K562 (cell line): Measurements from ENCODE around the gene UGT1A5.

ENCODE experiments used
- CREB1 ChIP-seq, 2 experiments: sonication (generic) in 1 of 2; formaldehyde crosslinking in 1 of 2; IDR thresholded peaks; 2 replicates each; pipeline versions ENCODE4 v1.6.1 to v1.8.0; 2012 to 2022; ENCODE audit warnings: inconsistent platforms in 1 of 2, mild to moderate bottlenecking in 1 of 2, missing genetic modification reagents in 1 of 2, moderate library complexity in 1 of 2
- MYNN ChIP-seq, 2 experiments: sonication (generic); formaldehyde crosslinking in 1 of 2; IDR thresholded peaks; 2 replicates each; pipeline versions ENCODE4 v1.5.0 to v1.6.1; 2016 to 2020; ENCODE audit warnings: antibody characterized with exemption in 1 of 2, missing genetic modification reagents in 1 of 2
- NFRKB ChIP-seq: fragments of 450-650 bp; IDR thresholded peaks from 2 replicates; pipeline ENCODE4 v1.6.1; 2016; ENCODE audit warnings: low read depth
- NRF1 ChIP-seq, 2 experiments: fragments of 450-650 bp; IDR thresholded peaks in 1 of 2; conservative IDR thresholded peaks in 1 of 2; 2 replicates each; pipeline ENCODE4 v1.6.1; 2014; ENCODE audit warnings: mild to moderate bottlenecking in 2 of 2
- SREBF1 ChIP-seq: fragments of 150-350 bp; IDR thresholded peaks from 2 replicates; pipeline ENCODE4 v1.6.1; 2014; ENCODE audit warnings: antibody characterized with exemption, low read depth, low read length, borderline replicate concordance
- ZNF253 ChIP-seq: fragments of 250-450 bp; sonication (Bioruptor Pico); conservative IDR thresholded peaks from 2 replicates; pipeline ENCODE4 v1.6.1; 2021; ENCODE audit warnings: mild to moderate bottlenecking
- TF ChIP-seq, protein P1 (sequence below), 2 experiments: fragments of 450-650 bp; formaldehyde crosslinking in 1 of 2; IDR thresholded peaks; 2 replicates each; pipeline versions ENCODE4 v1.4.0 to v1.6.1; 2014 to 2020; ENCODE audit warnings: mild to moderate bottlenecking in 2 of 2, borderline replicate concordance in 1 of 2, low read depth in 1 of 2
- TF ChIP-seq, protein P2 (sequence below): IDR thresholded peaks from 2 replicates; pipeline ENCODE4 v1.6.1; 2014; ENCODE audit warnings: antibody characterized with exemption
- TF ChIP-seq, protein P3 (sequence below): fragments of 250-450 bp; sonication (Bioruptor Pico); IDR thresholded peaks from 2 replicates; pipeline ENCODE4 v1.8.0; 2021; ENCODE audit warnings: borderline replicate concordance, mild to moderate bottlenecking, moderate library complexity; ENCODE audit not compliant: poor library complexity, severe bottlenecking
- TF ChIP-seq, protein P4 (sequence below): sonication (generic); formaldehyde crosslinking; IDR thresholded peaks from 2 replicates; pipeline ENCODE4 v1.9.0; 2022; ENCODE audit warnings: mild to moderate bottlenecking, missing genetic modification reagents

DNA sequence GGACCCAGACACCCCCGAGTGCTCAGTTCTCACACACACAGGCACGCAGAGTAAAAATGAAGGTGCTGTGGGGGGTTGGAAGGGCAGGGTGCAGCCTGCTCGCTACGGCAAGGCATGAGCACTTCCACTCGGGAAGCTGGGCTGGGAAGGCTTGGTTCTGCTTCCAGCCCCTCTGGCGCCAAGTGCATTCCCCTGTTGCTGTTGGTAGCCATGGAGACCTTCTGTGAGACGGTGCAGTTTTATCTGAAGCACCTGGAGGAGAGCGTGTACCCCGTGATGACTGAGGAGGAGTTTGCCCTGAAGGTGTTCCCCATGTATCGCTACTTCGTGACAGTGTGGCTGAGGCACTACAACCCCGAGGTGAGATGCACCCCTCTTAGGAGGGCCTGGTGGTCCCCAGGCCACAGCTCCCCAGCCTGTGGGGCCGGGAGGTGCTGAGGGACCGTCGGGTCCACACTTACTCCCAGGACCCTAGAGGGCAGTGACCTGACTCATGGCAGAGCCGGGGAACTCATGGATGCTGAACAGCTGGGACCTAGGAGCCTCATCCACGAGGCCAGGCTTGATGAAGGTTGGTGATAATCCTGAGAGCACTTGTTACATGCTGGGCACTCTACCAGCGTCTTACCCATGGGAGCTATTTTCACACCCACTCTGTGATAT, 80.9 kb downstream of the UGT1A5 start:
- TF ChIP-seq NRF1 (conservative IDR thresholded peaks at IDR 0.05 in 1 of 2, IDR thresholded peaks at IDR 0.05 in 1 of 2), result no peak
- TF ChIP-seq, protein P1, sequence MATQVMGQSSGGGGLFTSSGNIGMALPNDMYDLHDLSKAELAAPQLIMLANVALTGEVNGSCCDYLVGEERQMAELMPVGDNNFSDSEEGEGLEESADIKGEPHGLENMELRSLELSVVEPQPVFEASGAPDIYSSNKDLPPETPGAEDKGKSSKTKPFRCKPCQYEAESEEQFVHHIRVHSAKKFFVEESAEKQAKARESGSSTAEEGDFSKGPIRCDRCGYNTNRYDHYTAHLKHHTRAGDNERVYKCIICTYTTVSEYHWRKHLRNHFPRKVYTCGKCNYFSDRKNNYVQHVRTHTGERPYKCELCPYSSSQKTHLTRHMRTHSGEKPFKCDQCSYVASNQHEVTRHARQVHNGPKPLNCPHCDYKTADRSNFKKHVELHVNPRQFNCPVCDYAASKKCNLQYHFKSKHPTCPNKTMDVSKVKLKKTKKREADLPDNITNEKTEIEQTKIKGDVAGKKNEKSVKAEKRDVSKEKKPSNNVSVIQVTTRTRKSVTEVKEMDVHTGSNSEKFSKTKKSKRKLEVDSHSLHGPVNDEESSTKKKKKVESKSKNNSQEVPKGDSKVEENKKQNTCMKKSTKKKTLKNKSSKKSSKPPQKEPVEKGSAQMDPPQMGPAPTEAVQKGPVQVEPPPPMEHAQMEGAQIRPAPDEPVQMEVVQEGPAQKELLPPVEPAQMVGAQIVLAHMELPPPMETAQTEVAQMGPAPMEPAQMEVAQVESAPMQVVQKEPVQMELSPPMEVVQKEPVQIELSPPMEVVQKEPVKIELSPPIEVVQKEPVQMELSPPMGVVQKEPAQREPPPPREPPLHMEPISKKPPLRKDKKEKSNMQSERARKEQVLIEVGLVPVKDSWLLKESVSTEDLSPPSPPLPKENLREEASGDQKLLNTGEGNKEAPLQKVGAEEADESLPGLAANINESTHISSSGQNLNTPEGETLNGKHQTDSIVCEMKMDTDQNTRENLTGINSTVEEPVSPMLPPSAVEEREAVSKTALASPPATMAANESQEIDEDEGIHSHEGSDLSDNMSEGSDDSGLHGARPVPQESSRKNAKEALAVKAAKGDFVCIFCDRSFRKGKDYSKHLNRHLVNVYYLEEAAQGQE (IDR thresholded peaks at IDR 0.05; ENCODE audit: borderline replicate concordance), result no peak
- TF ChIP-seq, protein P1 (CRISPR knock-in tag; IDR thresholded peaks at IDR 0.05; ENCODE audit: low read depth), result no peak
- TF ChIP-seq CREB1 (IDR thresholded peaks at IDR 0.05), result no peak
- no peak for TF ChIP-seq CREB1 (CRISPR knock-in tag; IDR thresholded peaks at IDR 0.05)
- TF ChIP-seq, protein P2, sequence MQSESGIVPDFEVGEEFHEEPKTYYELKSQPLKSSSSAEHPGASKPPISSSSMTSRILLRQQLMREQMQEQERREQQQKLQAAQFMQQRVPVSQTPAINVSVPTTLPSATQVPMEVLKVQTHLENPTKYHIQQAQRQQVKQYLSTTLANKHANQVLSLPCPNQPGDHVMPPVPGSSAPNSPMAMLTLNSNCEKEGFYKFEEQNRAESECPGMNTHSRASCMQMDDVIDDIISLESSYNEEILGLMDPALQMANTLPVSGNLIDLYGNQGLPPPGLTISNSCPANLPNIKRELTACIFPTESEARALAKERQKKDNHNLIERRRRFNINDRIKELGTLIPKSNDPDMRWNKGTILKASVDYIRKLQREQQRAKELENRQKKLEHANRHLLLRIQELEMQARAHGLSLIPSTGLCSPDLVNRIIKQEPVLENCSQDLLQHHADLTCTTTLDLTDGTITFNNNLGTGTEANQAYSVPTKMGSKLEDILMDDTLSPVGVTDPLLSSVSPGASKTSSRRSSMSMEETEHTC, result no peak
- TF ChIP-seq, protein P3, sequence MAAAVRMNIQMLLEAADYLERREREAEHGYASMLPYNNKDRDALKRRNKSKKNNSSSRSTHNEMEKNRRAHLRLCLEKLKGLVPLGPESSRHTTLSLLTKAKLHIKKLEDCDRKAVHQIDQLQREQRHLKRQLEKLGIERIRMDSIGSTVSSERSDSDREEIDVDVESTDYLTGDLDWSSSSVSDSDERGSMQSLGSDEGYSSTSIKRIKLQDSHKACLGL, result no peak
- no peak for TF ChIP-seq ZNF253 (CRISPR knock-in tag)
- no peak for TF ChIP-seq NFRKB
- no peak for TF ChIP-seq SREBF1
- TF ChIP-seq MYNN (IDR thresholded peaks at IDR 0.05), result no peak
- TF ChIP-seq MYNN (CRISPR knock-in tag; IDR thresholded peaks at IDR 0.05), result no peak
- TF ChIP-seq, protein P4, sequence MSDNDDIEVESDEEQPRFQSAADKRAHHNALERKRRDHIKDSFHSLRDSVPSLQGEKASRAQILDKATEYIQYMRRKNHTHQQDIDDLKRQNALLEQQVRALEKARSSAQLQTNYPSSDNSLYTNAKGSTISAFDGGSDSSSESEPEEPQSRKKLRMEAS (CRISPR knock-in tag), result no peak
